Measurements from ENCODE around the gene COX6A2. TPM values are rescaled to one million over a fixed set of nuclear protein-coding genes. Genes with fewer than 3 reads are reported as not detected.
"Not testable (repeated sequence)": the region's sequence is repeated elsewhere in the genome, so short reads cannot be mapped to it uniquely, and the experiment has no call there.

Gene COX6A2
- total and polyA plus RNA-seq, 4 donors = 0.84 to 36.7 (median 8.0) TPM; not detected in 1

DNA sequence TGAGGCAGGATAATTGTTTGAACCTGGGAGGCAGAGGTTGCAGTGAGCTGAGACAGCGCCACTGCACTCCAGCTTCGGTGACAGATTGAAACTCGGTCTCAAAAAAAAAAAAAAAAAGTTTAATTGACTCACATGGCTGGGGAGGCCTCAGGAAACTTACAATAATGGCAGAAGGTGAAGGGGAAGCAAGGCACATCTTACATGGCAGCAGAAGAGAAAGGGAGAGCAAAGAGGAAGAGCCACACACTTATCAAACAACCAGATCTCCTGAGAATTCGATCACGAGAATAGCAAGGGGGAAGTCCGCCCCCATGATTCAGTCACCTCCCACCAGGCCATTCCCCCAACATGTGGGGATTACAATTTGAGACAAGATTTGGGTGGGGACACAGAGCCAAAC is 17.8 kb upstream of the COX6A2 start:
- DNase-seq (ENCODE audit: low spot score); H3K9me3 ChIP-seq (ENCODE audit: control insufficient read depth in 4 of 4, low read length in 3 of 4); H3K27ac ChIP-seq (ENCODE audit: low read depth in 1 of 2, low read length in 2 of 2); H3K27me3 ChIP-seq (ENCODE audit: control insufficient read depth in 4 of 4, insufficient read depth in 4 of 4, low read length in 3 of 4); H3K4me1 ChIP-seq (ENCODE audit: control insufficient read depth in 4 of 4, insufficient read depth in 4 of 4, low read length in 3 of 4); H3K9ac ChIP-seq (ENCODE audit: low read depth in 1 of 2, low read length in 2 of 2); H3K36me3 ChIP-seq (ENCODE audit: control insufficient read depth in 4 of 4, insufficient read depth in 3 of 4, low read depth in 1 of 4, low read length in 3 of 4); H3K4me3 ChIP-seq (ENCODE audit: low read depth in 1 of 3, low read length in 3 of 3): not testable (repeated sequence)
- 83% methylated on average over 6 of the region's 6 CpGs for WGBS

DNA sequence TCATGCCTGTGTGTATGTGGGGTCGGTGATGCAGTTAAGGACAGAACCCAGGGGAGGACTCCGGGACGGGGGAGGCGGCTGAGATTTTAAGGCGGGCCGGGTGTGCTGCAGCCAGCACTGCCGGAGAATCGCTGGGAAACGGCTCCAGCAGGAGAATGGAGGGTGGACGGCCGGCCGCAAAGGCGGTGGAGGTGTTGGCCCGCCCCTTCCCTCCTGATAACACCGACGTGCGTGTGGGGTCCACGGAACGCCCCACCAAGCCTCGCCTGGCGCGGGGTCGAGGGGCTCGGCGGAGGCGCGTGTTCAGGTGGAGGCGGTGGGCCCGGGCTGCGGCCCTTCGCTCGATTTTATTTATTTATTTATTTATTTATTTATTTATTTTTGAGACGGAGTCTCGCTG is 13.8 kb upstream of the COX6A2 start:
- peak overlapping the region in 1 of 3 donors; percentile 79 for H3K4me3 ChIP-seq (ENCODE audit: low read depth in 1 of 3, low read length in 3 of 3)
- no peaks in the 10 kb centered on the region for H3K36me3 ChIP-seq (ENCODE audit: control insufficient read depth in 4 of 4, insufficient read depth in 3 of 4, low read depth in 1 of 4, low read length in 3 of 4)
- no peaks in the 10 kb centered on the region for H3K27me3 ChIP-seq (ENCODE audit: control insufficient read depth in 4 of 4, insufficient read depth in 4 of 4, low read length in 3 of 4)
- WGBS = 60% methylated on average over 34 of the region's 34 CpGs
- H3K9ac ChIP-seq (ENCODE audit: low read depth in 1 of 2, low read length in 2 of 2) = no peak overlapping the region
- no peak overlapping the region for H3K27ac ChIP-seq (ENCODE audit: low read depth in 1 of 2, low read length in 2 of 2)
- no peaks in the 10 kb centered on the region for H3K9me3 ChIP-seq (ENCODE audit: control insufficient read depth in 4 of 4, low read length in 3 of 4)
- no peak for DNase-seq (ENCODE audit: low spot score)
- H3K4me1 ChIP-seq (ENCODE audit: control insufficient read depth in 4 of 4, insufficient read depth in 4 of 4, low read length in 3 of 4) = peaks cover 0 to 9% (median 3%) of the 10 kb centered on the region in 4 donors
- TF ChIP-seq GABPA (IDR thresholded peaks at IDR 0.05 in 1 of 2, conservative IDR thresholded peaks at IDR 0.05 in 1 of 2) (no peak), HNF4A (conservative IDR thresholded peaks at IDR 0.05) (no peak), EGR1 (IDR thresholded peaks at IDR 0.05; ENCODE audit: low read depth in 2 of 2) (no peak), JUND (IDR thresholded peaks at IDR 0.05) (no peak), RXRA (IDR thresholded peaks at IDR 0.05) (no peak), FOXA1 (IDR thresholded peaks at IDR 0.05) (no peak), SP1 (IDR thresholded peaks at IDR 0.05) (no peak), YY1 (IDR thresholded peaks at IDR 0.05) (no peak), TAF1 (conservative IDR thresholded peaks at IDR 0.05) (no peak), FOXA2 (IDR thresholded peaks at IDR 0.05) (no peak), NR2F2 (IDR thresholded peaks at IDR 0.05) (no peak)
- TF ChIP-seq, protein P1, sequence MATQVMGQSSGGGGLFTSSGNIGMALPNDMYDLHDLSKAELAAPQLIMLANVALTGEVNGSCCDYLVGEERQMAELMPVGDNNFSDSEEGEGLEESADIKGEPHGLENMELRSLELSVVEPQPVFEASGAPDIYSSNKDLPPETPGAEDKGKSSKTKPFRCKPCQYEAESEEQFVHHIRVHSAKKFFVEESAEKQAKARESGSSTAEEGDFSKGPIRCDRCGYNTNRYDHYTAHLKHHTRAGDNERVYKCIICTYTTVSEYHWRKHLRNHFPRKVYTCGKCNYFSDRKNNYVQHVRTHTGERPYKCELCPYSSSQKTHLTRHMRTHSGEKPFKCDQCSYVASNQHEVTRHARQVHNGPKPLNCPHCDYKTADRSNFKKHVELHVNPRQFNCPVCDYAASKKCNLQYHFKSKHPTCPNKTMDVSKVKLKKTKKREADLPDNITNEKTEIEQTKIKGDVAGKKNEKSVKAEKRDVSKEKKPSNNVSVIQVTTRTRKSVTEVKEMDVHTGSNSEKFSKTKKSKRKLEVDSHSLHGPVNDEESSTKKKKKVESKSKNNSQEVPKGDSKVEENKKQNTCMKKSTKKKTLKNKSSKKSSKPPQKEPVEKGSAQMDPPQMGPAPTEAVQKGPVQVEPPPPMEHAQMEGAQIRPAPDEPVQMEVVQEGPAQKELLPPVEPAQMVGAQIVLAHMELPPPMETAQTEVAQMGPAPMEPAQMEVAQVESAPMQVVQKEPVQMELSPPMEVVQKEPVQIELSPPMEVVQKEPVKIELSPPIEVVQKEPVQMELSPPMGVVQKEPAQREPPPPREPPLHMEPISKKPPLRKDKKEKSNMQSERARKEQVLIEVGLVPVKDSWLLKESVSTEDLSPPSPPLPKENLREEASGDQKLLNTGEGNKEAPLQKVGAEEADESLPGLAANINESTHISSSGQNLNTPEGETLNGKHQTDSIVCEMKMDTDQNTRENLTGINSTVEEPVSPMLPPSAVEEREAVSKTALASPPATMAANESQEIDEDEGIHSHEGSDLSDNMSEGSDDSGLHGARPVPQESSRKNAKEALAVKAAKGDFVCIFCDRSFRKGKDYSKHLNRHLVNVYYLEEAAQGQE (IDR thresholded peaks at IDR 0.05) = no peak
- TF ChIP-seq, protein P2, sequence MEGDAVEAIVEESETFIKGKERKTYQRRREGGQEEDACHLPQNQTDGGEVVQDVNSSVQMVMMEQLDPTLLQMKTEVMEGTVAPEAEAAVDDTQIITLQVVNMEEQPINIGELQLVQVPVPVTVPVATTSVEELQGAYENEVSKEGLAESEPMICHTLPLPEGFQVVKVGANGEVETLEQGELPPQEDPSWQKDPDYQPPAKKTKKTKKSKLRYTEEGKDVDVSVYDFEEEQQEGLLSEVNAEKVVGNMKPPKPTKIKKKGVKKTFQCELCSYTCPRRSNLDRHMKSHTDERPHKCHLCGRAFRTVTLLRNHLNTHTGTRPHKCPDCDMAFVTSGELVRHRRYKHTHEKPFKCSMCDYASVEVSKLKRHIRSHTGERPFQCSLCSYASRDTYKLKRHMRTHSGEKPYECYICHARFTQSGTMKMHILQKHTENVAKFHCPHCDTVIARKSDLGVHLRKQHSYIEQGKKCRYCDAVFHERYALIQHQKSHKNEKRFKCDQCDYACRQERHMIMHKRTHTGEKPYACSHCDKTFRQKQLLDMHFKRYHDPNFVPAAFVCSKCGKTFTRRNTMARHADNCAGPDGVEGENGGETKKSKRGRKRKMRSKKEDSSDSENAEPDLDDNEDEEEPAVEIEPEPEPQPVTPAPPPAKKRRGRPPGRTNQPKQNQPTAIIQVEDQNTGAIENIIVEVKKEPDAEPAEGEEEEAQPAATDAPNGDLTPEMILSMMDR (IDR thresholded peaks at IDR 0.05; ENCODE audit: low read depth, low read length, missing input control) = no peak
- TF ChIP-seq, protein P3, sequence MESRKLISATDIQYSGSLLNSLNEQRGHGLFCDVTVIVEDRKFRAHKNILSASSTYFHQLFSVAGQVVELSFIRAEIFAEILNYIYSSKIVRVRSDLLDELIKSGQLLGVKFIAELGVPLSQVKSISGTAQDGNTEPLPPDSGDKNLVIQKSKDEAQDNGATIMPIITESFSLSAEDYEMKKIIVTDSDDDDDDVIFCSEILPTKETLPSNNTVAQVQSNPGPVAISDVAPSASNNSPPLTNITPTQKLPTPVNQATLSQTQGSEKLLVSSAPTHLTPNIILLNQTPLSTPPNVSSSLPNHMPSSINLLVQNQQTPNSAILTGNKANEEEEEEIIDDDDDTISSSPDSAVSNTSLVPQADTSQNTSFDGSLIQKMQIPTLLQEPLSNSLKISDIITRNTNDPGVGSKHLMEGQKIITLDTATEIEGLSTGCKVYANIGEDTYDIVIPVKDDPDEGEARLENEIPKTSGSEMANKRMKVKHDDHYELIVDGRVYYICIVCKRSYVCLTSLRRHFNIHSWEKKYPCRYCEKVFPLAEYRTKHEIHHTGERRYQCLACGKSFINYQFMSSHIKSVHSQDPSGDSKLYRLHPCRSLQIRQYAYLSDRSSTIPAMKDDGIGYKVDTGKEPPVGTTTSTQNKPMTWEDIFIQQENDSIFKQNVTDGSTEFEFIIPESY (IDR thresholded peaks at IDR 0.05) = no peak
- TF ChIP-seq, protein P4, sequence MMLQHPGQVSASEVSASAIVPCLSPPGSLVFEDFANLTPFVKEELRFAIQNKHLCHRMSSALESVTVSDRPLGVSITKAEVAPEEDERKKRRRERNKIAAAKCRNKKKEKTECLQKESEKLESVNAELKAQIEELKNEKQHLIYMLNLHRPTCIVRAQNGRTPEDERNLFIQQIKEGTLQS (IDR thresholded peaks at IDR 0.05) = no peak
- TF ChIP-seq, protein P5, sequence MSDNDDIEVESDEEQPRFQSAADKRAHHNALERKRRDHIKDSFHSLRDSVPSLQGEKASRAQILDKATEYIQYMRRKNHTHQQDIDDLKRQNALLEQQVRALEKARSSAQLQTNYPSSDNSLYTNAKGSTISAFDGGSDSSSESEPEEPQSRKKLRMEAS (IDR thresholded peaks at IDR 0.05) = no peak

Data from liver (tissue), 9 donors.